K562 (cell line): ENCODE measurements around the gene NPB. TPM values are rescaled to one million over a fixed set of nuclear protein-coding genes. Genes with fewer than 3 reads are reported as not detected.

Experiments
- ATAC-seq: fragments of 200-7000 bp; cut with Tn5 transposase; 3 replicates; pipeline ENCODE4 v1.9.1; 2020; ENCODE audit warnings: moderate library complexity
- BruUV-seq: library from RNA; stranded (reverse); fragments of 400-500 nt; replicated peaks from 2 replicates; lab custom pipeline; 2021; lab: Mats Ljungman, UMichigan
- CTCF ChIA-PET: fragments of 300-600 bp; formaldehyde crosslinking; extraction: SDS; loops from one replicate; lab custom pipeline; 2021; ENCODE audit warnings: low intra/inter-chr PET ratio; lab: Yijun Ruan, JAX
- POLR2A ChIA-PET: fragments of 300-600, 350-650 bp; sonication (Branson Sonifier 250); formaldehyde crosslinking; extraction: SDS; loops from one replicate; lab custom pipeline; 2021; ENCODE audit warnings: antibody characterized with exemption, inconsistent platforms; lab: Yijun Ruan, JAX
- DNase-seq, 4 experiments: peaks; one replicate each; pipeline versions ENCODE4 v3.0.0 to v3.0.0-alpha.2; 2011 to 2018; ENCODE audit warnings: low spot score in 3 of 4, mixed read lengths in 3 of 4; ENCODE audit errors: extremely low read depth in 1 of 4
- FAIRE-seq: peaks from 2 replicates; lab custom pipeline; 2011; peaks lifted over from hg19 to GRCh38; lab: Jason Lieb, UNC
- H2AFZ ChIP-seq: 2 replicates; pipeline ENCODE4 v1.6.0; 2011; ENCODE audit warnings: low read depth, low read length, control low read depth, inconsistent platforms
- H3K27ac ChIP-seq: fragments of 200-600 bp; 3 replicates; pipeline ENCODE4 v1.8.0; 2011; ENCODE audit warnings: low read depth, mild to moderate bottlenecking, control low read depth, inconsistent platforms, low read length, moderate library complexity, mixed read lengths; ENCODE audit errors: extremely low read depth
- H3K27me3 ChIP-seq, 2 experiments: fragments of 300-600 bp in 1 of 2; 2 replicates in 1 of 2; 3 replicates in 1 of 2; pipeline versions ENCODE4 v1.6.0 to v1.8.0; 2011; ENCODE audit warnings: inconsistent platforms in 2 of 2, low read length in 2 of 2, mild to moderate bottlenecking in 1 of 2, mixed read lengths in 1 of 2, moderate library complexity in 1 of 2; ENCODE audit not compliant: control insufficient read depth in 2 of 2, insufficient read depth in 2 of 2
- H3K36me3 ChIP-seq: fragments of 300-600 bp; 3 replicates; pipeline ENCODE4 v1.8.0; 2011; ENCODE audit warnings: mild to moderate bottlenecking, low read length, inconsistent platforms; ENCODE audit not compliant: control insufficient read depth, insufficient read depth
- H3K4me1 ChIP-seq, 2 experiments: fragments of 200-600 bp in 1 of 2; replicated peaks in 1 of 2; 2 replicates in 1 of 2; 3 replicates in 1 of 2; pipeline versions ENCODE4 v1.5.1 to v1.8.0; 2011; ENCODE audit warnings: inconsistent platforms in 2 of 2, low read length in 2 of 2, mild to moderate bottlenecking in 1 of 2, mixed read lengths in 1 of 2, moderate library complexity in 1 of 2; ENCODE audit not compliant: control insufficient read depth in 2 of 2, insufficient read depth in 2 of 2
- H3K4me2 ChIP-seq: 2 replicates; pipeline ENCODE4 v1.6.1; 2011; ENCODE audit warnings: low read length, control low read depth, inconsistent platforms, mixed read lengths; ENCODE audit not compliant: insufficient read depth
- H3K4me3 ChIP-seq: fragments of 200-600 bp; sonication (generic), shearing (Covaris generic); 2 replicates; pipeline ENCODE4 v1.5.1; 2016; ENCODE audit warnings: control low read depth, inconsistent platforms
- H3K79me2 ChIP-seq: fragments of 200-600 bp; 3 replicates; pipeline ENCODE4 v1.8.0; 2011; ENCODE audit warnings: low read length, inconsistent platforms; ENCODE audit not compliant: control insufficient read depth, insufficient read depth
- H3K9ac ChIP-seq, 2 experiments: 2 replicates each; pipeline versions ENCODE4 v1.6.0 to v1.6.1; 2011; ENCODE audit warnings: low read depth in 2 of 2, low read length in 2 of 2, control low read depth in 1 of 2, inconsistent platforms in 1 of 2, mild to moderate bottlenecking in 1 of 2, mixed read lengths in 1 of 2; ENCODE audit not compliant: insufficient read depth in 1 of 2
- H3K9me1 ChIP-seq: one replicate; pipeline ENCODE4 v1.6.0; 2011; ENCODE audit warnings: inconsistent platforms, mild to moderate bottlenecking, low read length, moderate library complexity; ENCODE audit not compliant: control insufficient read depth, insufficient read depth
- H3K9me3 ChIP-seq: replicated peaks from 2 replicates; pipeline ENCODE4 v1.5.1; 2011; ENCODE audit warnings: low read depth, low read length, inconsistent platforms; ENCODE audit not compliant: control insufficient read depth, insufficient read depth
- H4K20me1 ChIP-seq: replicated peaks from 2 replicates; pipeline ENCODE4 v1.6.1; 2011; ENCODE audit warnings: low read length, inconsistent platforms, mixed read lengths; ENCODE audit not compliant: control insufficient read depth, insufficient read depth
- ARHGAP35 ChIP-seq: fragments of 450-650 bp; IDR thresholded peaks from 2 replicates; pipeline ENCODE4 v1.6.1; 2018; ENCODE audit not compliant: partially characterized antibody
- E2F6 ChIP-seq, 2 experiments: IDR thresholded peaks; 2 replicates each; pipeline ENCODE4 v1.6.1; 2011; ENCODE audit warnings: borderline replicate concordance in 1 of 2, control low read depth in 1 of 2, low read depth in 1 of 2, low read length in 1 of 2, mild to moderate bottlenecking in 1 of 2, mixed read lengths in 1 of 2, moderate library complexity in 1 of 2; ENCODE audit not compliant: insufficient read depth in 1 of 2, insufficient read length in 1 of 2, poor library complexity in 1 of 2, severe bottlenecking in 1 of 2; ENCODE audit errors: extremely low read depth in 1 of 2
- EP400 ChIP-seq: fragments of 450-650 bp; IDR thresholded peaks from 2 replicates; pipeline ENCODE4 v1.6.1; 2017; ENCODE audit warnings: antibody characterized with exemption, mild to moderate bottlenecking, moderate library complexity
- HNRNPL ChIP-seq: fragments of 200-400 bp; formaldehyde crosslinking; IDR thresholded peaks from 2 replicates; pipeline ENCODE4 v1.6.1; 2017; ENCODE audit warnings: low read depth, mild to moderate bottlenecking, low read length
- NR2C1 ChIP-seq, 2 experiments: fragments of 450-650 bp; IDR thresholded peaks; 2 replicates each; pipeline ENCODE4 v1.6.1; 2017; ENCODE audit warnings: mild to moderate bottlenecking in 2 of 2, antibody characterized with exemption in 1 of 2, inconsistent platforms in 1 of 2, missing compliant biosample characterization in 1 of 2, missing genetic modification characterization in 1 of 2
- USF1 ChIP-seq: sonication (generic); formaldehyde crosslinking; IDR thresholded peaks from 2 replicates; pipeline ENCODE4 v1.9.0; 2022; ENCODE audit warnings: mild to moderate bottlenecking, missing genetic modification reagents
- ZNF197 ChIP-seq: fragments of 200-800 bp; sonication (Bioruptor generic); IDR thresholded peaks from 2 replicates; pipeline ENCODE4 v1.6.1; 2016; ENCODE audit warnings: low read depth, missing genetic modification characterization, missing compliant biosample characterization
- ZNF407 ChIP-seq: fragments of 450-650 bp; IDR thresholded peaks from 2 replicates; pipeline ENCODE4 v1.6.1; 2016; ENCODE audit warnings: low read depth
- WGBS: fragments of 100-300 bp; shearing (Covaris generic); methylation state at CpG from one replicate; pipeline ENCODE4 v1.1.6; 2016; ENCODE audit warnings: low coverage, mixed read lengths; ENCODE audit not compliant: insufficient coverage; ENCODE audit errors: missing lambda C conversion rate; 5-methylcytosine and 5-hydroxymethylcytosine counted together
- in situ Hi-C: fragments of 300-500 bp; cut with MboI; formaldehyde crosslinking; loops from 4 replicates; pipeline ENCODE4 v1.15.0; 2018; ENCODE audit warnings: inconsistent platforms, mixed read lengths
- intact Hi-C: fragments of 100-400 bp; cut with micrococcal nuclease; formaldehyde crosslinking; loops from 2 replicates; pipeline ENCODE4 v1.14.2; 2022
- polyA plus RNA-seq, 8 experiments: library from polyadenylated mRNA; depleted of rRNA in 4 of 8; stranded (reverse) in 5 of 8; unstranded in 3 of 8; fragments of >200 nt; fragmentation: Nextera tagmentation in 2 of 8; fragmentation: Illumina TruSeq in 1 of 8; extraction: Ambion mirVana in 2 of 8; extraction: Trizol in 1 of 8; gene quantifications; 2 replicates each; pipeline versions ENCODE4 v1.2.1 to v1.2.3, GENCODE V29; 2011 to 2014; ENCODE audit warnings: inconsistent platforms in 1 of 8, missing spikeins in 1 of 8
- total RNA-seq, 7 experiments: library from RNA; depleted of rRNA in 6 of 7; stranded (reverse); fragments of >200 nt in 6 of 7; fragmentation: Illumina TruSeq in 2 of 7; extraction: Trizol in 2 of 7; gene quantifications; 2 replicates each; pipeline versions ENCODE4 v1.2.1 to v1.2.3, GENCODE V29; 2011 to 2021; ENCODE audit warnings: low replicate concordance in 1 of 7

NPB gene
- total and polyA plus RNA-seq, 9 of the 15 experiments (the other 6 are each of a cell fraction or from before 2014, with no cell fraction given), result 0.03 to 0.61 (median 0.14) TPM; not detected in 2

GRCh38 chr17:81916234-81917001 lies 14.4 kb downstream of the NPB start:
- in situ Hi-C loops (no loop called here), intact Hi-C loops (no loop called here)
- Histone ChIP-seq H3K79me2 (peaks cover 58% of the 10 kb centered on the region), H3K4me1 (peaks cover 45 to 91% of the 10 kb centered on the region in 2 experiments), H4K20me1 (peaks cover 31% of the 10 kb centered on the region), H3K27ac (peak overlapping the region; percentile 69), H3K9me3 (no peaks in the 10 kb centered on the region), H2AFZ (no peak overlapping the region), H3K27me3 (no peaks in the 10 kb centered on the region), H3K4me3 (peak overlapping the region; percentile 91), H3K36me3 (peaks cover 80% of the 10 kb centered on the region), H3K4me2 (peak overlapping the region; percentile 96), H3K9me1 (peaks cover 9% of the 10 kb centered on the region), H3K9ac (peak overlapping the region; percentile 71 to 93)
- no TSS peak for BruUV-seq
- ATAC-seq (peak; percentile 64), FAIRE-seq (peak; percentile 85), DNase-seq (peak in 2 of 4 experiments; percentile 61 to 87)
- 35% methylated on average over 15 of the region's 21 CpGs for WGBS
- ChIA-PET POLR2A (interaction anchor here (0.5 to 3.4 kb wide), 10 partner anchors 9 to 202 kb away, joined by 3 to 32 read pairs (median 5); partner anchors contain the start of gene MAFG), CTCF (interaction anchor here (1.1 kb wide), 1 partner anchor 11 kb away, joined by 3 read pairs; the partner anchor contains the start of gene MAFG)
- TF ChIP-seq E2F6 (IDR thresholded peaks at IDR 0.05; ENCODE audit: borderline replicate concordance in 1 of 2, extremely low read depth in 1 of 2, insufficient read depth in 1 of 2, insufficient read length in 1 of 2, low read depth in 1 of 2, low read length in 1 of 2, poor library complexity in 1 of 2, severe bottlenecking in 1 of 2) (peak in 1 of 2 experiments; percentile 49), USF1 (CRISPR knock-in tag) (peak; percentile 61), NR2C1 (IDR thresholded peaks at IDR 0.05) (peak; percentile 18), NR2C1 (tag; IDR thresholded peaks at IDR 0.05) (no peak), ZNF407 (no peak), ARHGAP35 (no peak), EP400 (peak; percentile 50; the same call in 1 of the 2 replicates), ZNF197 (CRISPR knock-in tag) (no peak), HNRNPL (no peak)
